ENCODE results near the gene FAAP20. TPM values are rescaled to one million over a fixed set of nuclear protein-coding genes. Genes with fewer than 3 reads are reported as not detected.

FAAP20 gene
- total and polyA plus RNA-seq, 12 donors, result 2.7 to 185 (median 62.0) TPM

- 4 to 67% (median 20%) methylated on average over 5 to 73 of the region's 73 CpGs for WGBS, 4 donors
These were observed 32.2 kb upstream of the FAAP20 start for GRCh38 chr1:2226525-2227345.

GRCh38 chr1:2224631-2225428, 30.3 kb upstream of the FAAP20 start:
- no peaks in the 10 kb centered on the region for H3K9me3 ChIP-seq (replicated peaks in 1 of 3)
- H3K36me3 ChIP-seq (replicated peaks in 1 of 2), result no peaks in the 10 kb centered on the region
- no peak for TF ChIP-seq POLR2A (IDR thresholded peaks at IDR 0.05)
- no peak for TF ChIP-seq CTCF (IDR thresholded peaks at IDR 0.05)
- peaks cover 11 to 13% of the 10 kb centered on the region in 2 donors for H3K4me1 ChIP-seq (replicated peaks in 1 of 2)
- no peak overlapping the region for H3K27ac ChIP-seq
- DNase-seq, result peak in 1 of 7 donors; percentile 25
- H3K27me3 ChIP-seq, result no peaks in the 10 kb centered on the region
- 81 to 82% (median 81%) methylated on average over 7 to 18 of the region's 18 CpGs for WGBS, 4 donors
- H3K4me3 ChIP-seq, result no peak overlapping the region
- intact Hi-C loops (cut with DNase I), result no loop called here

More at GRCh38 chr1:2226525-2227345, 32.2 kb upstream of the FAAP20 start:
- no peaks in the 10 kb centered on the region for H3K9me3 ChIP-seq (replicated peaks in 1 of 3)
- peak in 5 of 7 donors; percentile 37 to 71 (median 45) for DNase-seq
- H3K36me3 ChIP-seq (replicated peaks in 1 of 2), result no peaks in the 10 kb centered on the region
- TF ChIP-seq CTCF (IDR thresholded peaks at IDR 0.05), result no peak
- no peak for TF ChIP-seq POLR2A (IDR thresholded peaks at IDR 0.05)
- intact Hi-C loops (cut with DNase I), result no loop called here
- H3K4me3 ChIP-seq, result peak overlapping the region in 2 of 4 donors; percentile 59 to 93
- H3K27me3 ChIP-seq, result no peaks in the 10 kb centered on the region
- peaks cover 29 to 30% of the 10 kb centered on the region in 2 donors for H3K4me1 ChIP-seq (replicated peaks in 1 of 2)
- peak overlapping the region in 4 of 5 donors; percentile 95 to 100 (median 96) for H3K27ac ChIP-seq

- DNase-seq, result no peak
- intact Hi-C loops (cut with DNase I), result no loop called here
- H3K27ac ChIP-seq, result no peak overlapping the region
- 75 to 86% (median 84%) methylated on average over 4 to 7 of the region's 7 CpGs for WGBS, 4 donors
- no peaks in the 10 kb centered on the region for H3K27me3 ChIP-seq
- peaks cover 5 to 7% of the 10 kb centered on the region in 2 donors for H3K4me1 ChIP-seq (replicated peaks in 1 of 2)
- TF ChIP-seq POLR2A (IDR thresholded peaks at IDR 0.05) (no peak), CTCF (IDR thresholded peaks at IDR 0.05) (no peak)
- no peaks in the 10 kb centered on the region for H3K36me3 ChIP-seq (replicated peaks in 1 of 2)
- no peak overlapping the region for H3K4me3 ChIP-seq
- H3K9me3 ChIP-seq (replicated peaks in 1 of 3), result no peaks in the 10 kb centered on the region
These were observed 29.6 kb upstream of the FAAP20 start for GRCh38 chr1:2224170-2224584.

GRCh38 chr1:2221271-2221670, 26.7 kb upstream of the FAAP20 start:
- no peak for TF ChIP-seq POLR2A (IDR thresholded peaks at IDR 0.05)
- TF ChIP-seq CTCF (IDR thresholded peaks at IDR 0.05), result no peak
- H3K36me3 ChIP-seq (replicated peaks in 1 of 2), result no peaks in the 10 kb centered on the region
- H3K27me3 ChIP-seq, result no peaks in the 10 kb centered on the region
- no peak for DNase-seq
- intact Hi-C loops (cut with DNase I), result no loop called here
- H3K4me3 ChIP-seq, result no peak overlapping the region
- no peaks in the 10 kb centered on the region for H3K9me3 ChIP-seq (replicated peaks in 1 of 3)
- H3K27ac ChIP-seq, result no peak overlapping the region
- H3K4me1 ChIP-seq (replicated peaks in 1 of 2), result peaks cover 0 to under 1% of the 10 kb centered on the region in 2 donors
- 79 to 89% (median 85%) methylated on average over 3 of the region's 3 CpGs for WGBS, 4 donors
